ENCODE measurements around the gene CTXN1.
"Not testable (repeated sequence)": the region's sequence is repeated elsewhere in the genome, so short reads cannot be mapped to it uniquely, and the experiment has no call there.

DNA sequence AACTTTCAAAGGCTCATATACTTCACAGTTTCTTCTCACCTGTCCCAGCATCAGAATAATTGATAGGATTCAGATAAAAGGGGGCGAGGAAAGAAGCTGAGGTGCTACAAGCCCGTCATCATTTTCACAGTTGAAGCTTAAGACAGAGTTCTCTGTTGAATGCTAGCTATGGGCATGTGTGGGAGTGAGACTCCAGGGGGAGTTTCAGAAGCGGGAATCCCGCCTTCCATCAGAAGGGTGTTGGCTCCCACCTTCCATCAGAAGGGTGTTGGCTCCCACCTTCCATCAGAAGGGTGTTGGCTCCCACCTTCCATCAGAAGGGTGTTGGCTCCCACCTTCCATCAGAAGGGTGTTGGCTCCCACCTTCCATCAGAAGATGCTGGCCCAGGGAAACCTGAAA is 35.1 kb upstream of the CTXN1 start:
- TF ChIP-seq, protein P1, sequence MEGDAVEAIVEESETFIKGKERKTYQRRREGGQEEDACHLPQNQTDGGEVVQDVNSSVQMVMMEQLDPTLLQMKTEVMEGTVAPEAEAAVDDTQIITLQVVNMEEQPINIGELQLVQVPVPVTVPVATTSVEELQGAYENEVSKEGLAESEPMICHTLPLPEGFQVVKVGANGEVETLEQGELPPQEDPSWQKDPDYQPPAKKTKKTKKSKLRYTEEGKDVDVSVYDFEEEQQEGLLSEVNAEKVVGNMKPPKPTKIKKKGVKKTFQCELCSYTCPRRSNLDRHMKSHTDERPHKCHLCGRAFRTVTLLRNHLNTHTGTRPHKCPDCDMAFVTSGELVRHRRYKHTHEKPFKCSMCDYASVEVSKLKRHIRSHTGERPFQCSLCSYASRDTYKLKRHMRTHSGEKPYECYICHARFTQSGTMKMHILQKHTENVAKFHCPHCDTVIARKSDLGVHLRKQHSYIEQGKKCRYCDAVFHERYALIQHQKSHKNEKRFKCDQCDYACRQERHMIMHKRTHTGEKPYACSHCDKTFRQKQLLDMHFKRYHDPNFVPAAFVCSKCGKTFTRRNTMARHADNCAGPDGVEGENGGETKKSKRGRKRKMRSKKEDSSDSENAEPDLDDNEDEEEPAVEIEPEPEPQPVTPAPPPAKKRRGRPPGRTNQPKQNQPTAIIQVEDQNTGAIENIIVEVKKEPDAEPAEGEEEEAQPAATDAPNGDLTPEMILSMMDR (IDR thresholded peaks at IDR 0.05): not testable (repeated sequence)
- not testable (repeated sequence) for TF ChIP-seq POLR2A (IDR thresholded peaks at IDR 0.05)

All from thyroid gland (tissue), 4 donors.